K562 (cell line): ENCODE results near the gene ZSWIM3. TPM values are rescaled to one million over a fixed set of nuclear protein-coding genes. Genes with fewer than 3 reads are reported as not detected.
A peak's percentile ranks its signal among the peaks of the same experiment; 100 is the strongest.

Experiments used
- BACH1 ChIP-seq: fragments of 200-800 bp; sonication (Bioruptor generic); IDR thresholded peaks from 2 replicates; pipeline ENCODE4 v1.6.1; 2016; ENCODE audit warnings: missing genetic modification characterization, missing compliant biosample characterization
- ERF ChIP-seq: fragments of 450-650 bp; formaldehyde crosslinking; IDR thresholded peaks from 2 replicates; pipeline ENCODE4 v1.4.0; 2020; ENCODE audit warnings: mild to moderate bottlenecking, mixed read lengths
- FOXK2 ChIP-seq, 2 experiments: fragments of 450-650 bp; IDR thresholded peaks in 1 of 2; conservative IDR thresholded peaks in 1 of 2; 2 replicates each; pipeline ENCODE4 v1.6.1; 2016; ENCODE audit warnings: low read depth in 2 of 2, mild to moderate bottlenecking in 1 of 2
- GATAD2A ChIP-seq: fragments of 450-650 bp; IDR thresholded peaks from 2 replicates; pipeline ENCODE4 v1.6.1; 2017
- HLTF ChIP-seq: fragments of 450-650 bp; IDR thresholded peaks from 2 replicates; pipeline ENCODE4 v1.6.1; 2016
- HOXB6 ChIP-seq: fragments of 250-450 bp; sonication (Bioruptor Pico); IDR thresholded peaks from 2 replicates; pipeline ENCODE4 v1.5.1; 2022; ENCODE audit warnings: mild to moderate bottlenecking, borderline replicate concordance
- IFI16 ChIP-seq: fragments of 250-450 bp; sonication (Bioruptor Pico); IDR thresholded peaks from 2 replicates; pipeline ENCODE4 v2.1.2; 2022; ENCODE audit warnings: mild to moderate bottlenecking, inconsistent platforms
- MLLT1 ChIP-seq, 2 experiments: fragments of 450-650 bp; IDR thresholded peaks; 2 replicates each; pipeline ENCODE4 v1.6.1; 2016
- NELFE ChIP-seq: IDR thresholded peaks from 2 replicates; pipeline ENCODE4 v1.6.1; 2011; ENCODE audit warnings: mild to moderate bottlenecking; ENCODE audit not compliant: insufficient read depth, insufficient read length
- PHB ChIP-seq: fragments of 250-450 bp; sonication (Bioruptor Pico); IDR thresholded peaks from 2 replicates; pipeline ENCODE4 v1.5.0; 2021
- RUNX1 ChIP-seq: sonication (generic); IDR thresholded peaks from 2 replicates; pipeline ENCODE4 v1.6.1; 2016; ENCODE audit warnings: antibody characterized with exemption, low read depth
- SP1 ChIP-seq: sonication (generic); formaldehyde crosslinking; IDR thresholded peaks from 2 replicates; pipeline ENCODE4 v1.8.1; 2022; ENCODE audit warnings: mild to moderate bottlenecking, missing genetic modification reagents
- SPI1 ChIP-seq: IDR thresholded peaks from 2 replicates; pipeline ENCODE4 v1.6.1; 2011; ENCODE audit warnings: low read depth, low read length, control low read depth, borderline replicate concordance
- TAL1 ChIP-seq: fragments of 450-650 bp; IDR thresholded peaks from 2 replicates; pipeline ENCODE4 v1.6.1; 2016; ENCODE audit warnings: mild to moderate bottlenecking
- TCF7 ChIP-seq: sonication (generic); IDR thresholded peaks from 2 replicates; pipeline ENCODE4 v1.6.1; 2016; ENCODE audit warnings: antibody characterized with exemption, borderline replicate concordance
- TSHZ1 ChIP-seq: fragments of 250-450 bp; sonication (Bioruptor Pico); IDR thresholded peaks from 2 replicates; pipeline ENCODE4 v1.4.0; 2020; ENCODE audit warnings: mild to moderate bottlenecking, moderate library complexity
- ZBTB1 ChIP-seq: sonication (generic); formaldehyde crosslinking; IDR thresholded peaks from 2 replicates; pipeline ENCODE4 v1.8.1; 2023; ENCODE audit warnings: missing genetic modification reagents, low read depth, mild to moderate bottlenecking, borderline replicate concordance
- ZBTB43 ChIP-seq: sonication (generic); formaldehyde crosslinking; IDR thresholded peaks from 2 replicates; pipeline ENCODE4 v1.8.0; 2023; ENCODE audit warnings: mild to moderate bottlenecking, missing genetic modification reagents
- ZNF146 ChIP-seq: IDR thresholded peaks from one replicate; pipeline ENCODE4 v1.6.1; 2018; ENCODE audit warnings: missing compliant biosample characterization; ENCODE audit not compliant: unreplicated experiment
- ZNF212 ChIP-seq: fragments of 450-650 bp; formaldehyde crosslinking; IDR thresholded peaks from 2 replicates; pipeline ENCODE4 v1.4.0; 2020; ENCODE audit warnings: mild to moderate bottlenecking
- ZNF449 ChIP-seq: fragments of 250-450 bp; sonication (Bioruptor Pico); IDR thresholded peaks from 2 replicates; pipeline ENCODE4 v1.8.0; 2022; ENCODE audit warnings: moderate library complexity, mild to moderate bottlenecking, inconsistent platforms
- ZNF75A ChIP-seq: fragments of 450-650 bp; formaldehyde crosslinking; IDR thresholded peaks from 2 replicates; pipeline ENCODE4 v1.4.0; 2020; ENCODE audit warnings: mild to moderate bottlenecking
- ZSCAN29 ChIP-seq: fragments of 450-650 bp; IDR thresholded peaks from 2 replicates; pipeline ENCODE4 v1.6.1; 2017
- polyA plus RNA-seq, 8 experiments: library from polyadenylated mRNA; depleted of rRNA in 4 of 8; stranded (reverse) in 5 of 8; unstranded in 3 of 8; fragments of >200 nt; fragmentation: Nextera tagmentation in 2 of 8; fragmentation: Illumina TruSeq in 1 of 8; extraction: Ambion mirVana in 2 of 8; extraction: Trizol in 1 of 8; gene quantifications; 2 replicates each; pipeline versions ENCODE4 v1.2.1 to v1.2.3, GENCODE V29; 2011 to 2014; ENCODE audit warnings: inconsistent platforms in 1 of 8, missing spikeins in 1 of 8
- total RNA-seq, 7 experiments: library from RNA; depleted of rRNA in 6 of 7; stranded (reverse); fragments of >200 nt in 6 of 7; fragmentation: Illumina TruSeq in 2 of 7; extraction: Trizol in 2 of 7; gene quantifications; 2 replicates each; pipeline versions ENCODE4 v1.2.1 to v1.2.3, GENCODE V29; 2011 to 2021; ENCODE audit warnings: low replicate concordance in 1 of 7

ZSWIM3 gene
- total and polyA plus RNA-seq, 9 of the 15 experiments (the other 6 are each of a cell fraction or from before 2014, with no cell fraction given), result 1.7 to 4.3 (median 2.9) TPM

- TF ChIP-seq ZNF449 (CRISPR knock-in tag) (no peak), NELFE (no peak), HOXB6 (CRISPR knock-in tag) (no peak), FOXK2 (conservative IDR thresholded peaks at IDR 0.05 in 1 of 2, IDR thresholded peaks at IDR 0.05 in 1 of 2; ENCODE audit: low read depth in 2 of 2) (peak; percentile 70 to 72; a peak in 3 of 4 replicates), SP1 (CRISPR knock-in tag) (peak; percentile 93), TSHZ1 (CRISPR knock-in tag) (no peak), TCF7 (no peak), ZBTB43 (no peak), ZSCAN29 (no peak), ZNF75A (CRISPR knock-in tag) (no peak), MLLT1 (IDR thresholded peaks at IDR 0.05) (peak; percentile 59 to 63; a peak in 3 of 4 replicates), BACH1 (tag) (no peak), ERF (CRISPR knock-in tag) (no peak), ZBTB1 (CRISPR knock-in tag) (no peak), PHB (CRISPR knock-in tag) (no peak), IFI16 (no peak), HLTF (no peak), ZNF212 (CRISPR knock-in tag) (no peak), TAL1 (peak; percentile 27; the same call in 1 of the 2 replicates), SPI1 (no peak), ZNF146 (CRISPR knock-in tag) (no peak), GATAD2A (no peak), RUNX1 (no peak)
Measured at GRCh38 chr20:45910670-45911485, 53.5 kb downstream of the ZSWIM3 start (continued).
